K562 (cell line): ENCODE results near the gene ZNF451. TPM values are rescaled to one million over a fixed set of nuclear protein-coding genes. Genes with fewer than 3 reads are reported as not detected.

Experiments
- ADNP ChIP-seq: fragments of 200-800 bp; sonication (Bioruptor generic); IDR thresholded peaks from 2 replicates; pipeline ENCODE4 v1.6.1; 2016; ENCODE audit warnings: missing genetic modification characterization, missing compliant biosample characterization
- CBX3 ChIP-seq, 2 experiments: IDR thresholded peaks; 1 replicate in 1 of 2; 2 replicates in 1 of 2; pipeline ENCODE4 v1.6.1; 2012; ENCODE audit warnings: inconsistent platforms in 2 of 2, low read length in 2 of 2, borderline replicate concordance in 1 of 2, control low read depth in 1 of 2
- DDX20 ChIP-seq: fragments of 450-650 bp; IDR thresholded peaks from 2 replicates; pipeline ENCODE4 v1.6.1; 2016; ENCODE audit warnings: missing genetic modification characterization, low read depth, mild to moderate bottlenecking, missing compliant biosample characterization, moderate library complexity
- FIP1L1 ChIP-seq: fragments of 200-400 bp; formaldehyde crosslinking; IDR thresholded peaks from 2 replicates; pipeline ENCODE4 v1.6.1; 2018; ENCODE audit warnings: mild to moderate bottlenecking, low read depth, low read length; ENCODE audit not compliant: poor library complexity, severe bottlenecking
- FOXP1 ChIP-seq: sonication (generic); formaldehyde crosslinking; IDR thresholded peaks from 2 replicates; pipeline ENCODE4 v1.8.0; 2022; ENCODE audit warnings: mild to moderate bottlenecking, missing genetic modification reagents
- GATA2 ChIP-seq: sonication (generic); formaldehyde crosslinking; IDR thresholded peaks from 2 replicates; pipeline ENCODE4 v1.4.0; 2020; ENCODE audit warnings: mild to moderate bottlenecking, missing genetic modification reagents
- HNRNPK ChIP-seq: fragments of 200-400 bp; formaldehyde crosslinking; IDR thresholded peaks from one replicate; pipeline ENCODE4 v1.6.1; 2018; ENCODE audit warnings: mild to moderate bottlenecking, low read depth, low read length; ENCODE audit not compliant: poor library complexity, severe bottlenecking
- KLF10 ChIP-seq: fragments of 250-450 bp; sonication (Bioruptor Pico); IDR thresholded peaks from 2 replicates; pipeline ENCODE4 v1.6.1; 2021; ENCODE audit warnings: matching md5 sums
- KLF16 ChIP-seq: IDR thresholded peaks from 2 replicates; pipeline ENCODE4 v1.6.1; 2016; ENCODE audit warnings: antibody characterized with exemption
- MCM7 ChIP-seq, 2 experiments: fragments of 450-650 bp; IDR thresholded peaks; 2 replicates each; pipeline ENCODE4 v1.6.1; 2016 to 2018
- MYC ChIP-seq, 2 experiments: fragments of 250-450 bp in 1 of 2; sonication (Bioruptor Pico) in 1 of 2; IDR thresholded peaks; 2 replicates each; pipeline versions ENCODE4 v1.5.1 to v1.6.1; 2012 to 2021; ENCODE audit warnings: low read depth in 2 of 2, borderline replicate concordance in 1 of 2, improper control_type of control experiment in 1 of 2, low read length in 1 of 2, mild to moderate bottlenecking in 1 of 2, moderate library complexity in 1 of 2
- NFATC3 ChIP-seq: fragments of 450-650 bp; IDR thresholded peaks from 2 replicates; pipeline ENCODE4 v1.6.1; 2017; ENCODE audit warnings: mild to moderate bottlenecking
- NR4A1 ChIP-seq, 2 experiments: fragments of 250-450 bp in 1 of 2; fragments of 450-650 bp in 1 of 2; sonication (Bioruptor Pico) in 1 of 2; IDR thresholded peaks; 2 replicates each; pipeline versions ENCODE4 v1.4.0 to v1.6.1; 2016 to 2020; ENCODE audit warnings: mild to moderate bottlenecking in 2 of 2, missing compliant biosample characterization in 1 of 2, missing genetic modification characterization in 1 of 2, moderate library complexity in 1 of 2
- PYGO2 ChIP-seq: fragments of 450-650 bp; IDR thresholded peaks from 2 replicates; pipeline ENCODE4 v1.6.1; 2016; ENCODE audit warnings: mild to moderate bottlenecking, missing genetic modification characterization, moderate library complexity, missing compliant biosample characterization
- TAF9B ChIP-seq: fragments of 450-650 bp; IDR thresholded peaks from 2 replicates; pipeline ENCODE4 v1.6.1; 2018; ENCODE audit warnings: mild to moderate bottlenecking; ENCODE audit not compliant: partially characterized antibody
- TBP ChIP-seq: optimal IDR thresholded peaks from 2 replicates; pipeline ENCODE3; 2011; ENCODE audit warnings: low read depth, low read length, improper control_type of control experiment
- TRIM28 ChIP-seq: fragments of 450-650 bp; IDR thresholded peaks from 2 replicates; pipeline ENCODE4 v1.6.1; 2017
- U2AF2 ChIP-seq: fragments of 200-400 bp; formaldehyde crosslinking; optimal IDR thresholded peaks from 2 replicates; pipeline ENCODE3; 2017; ENCODE audit warnings: low read depth, mild to moderate bottlenecking, low read length
- ZC3H11A ChIP-seq: IDR thresholded peaks from 2 replicates; pipeline ENCODE4 v1.6.1; 2012; ENCODE audit warnings: low read depth, low read length, improper control_type of control experiment
- ZFP1 ChIP-seq: fragments of 450-650 bp; formaldehyde crosslinking; IDR thresholded peaks from 2 replicates; pipeline ENCODE4 v1.4.0; 2020; ENCODE audit warnings: mild to moderate bottlenecking, mixed read lengths
- ZNF212 ChIP-seq: fragments of 450-650 bp; formaldehyde crosslinking; IDR thresholded peaks from 2 replicates; pipeline ENCODE4 v1.4.0; 2020; ENCODE audit warnings: mild to moderate bottlenecking
- ZNF436 ChIP-seq: fragments of 250-450, 450-650 bp; sonication (Bioruptor Pico); formaldehyde crosslinking; IDR thresholded peaks from 2 replicates; pipeline ENCODE4 v1.7.0; 2020; ENCODE audit warnings: mild to moderate bottlenecking
- ZNF444 ChIP-seq: fragments of 250-450 bp; sonication (Bioruptor Pico); IDR thresholded peaks from 2 replicates; pipeline ENCODE4 v1.4.0; 2020; ENCODE audit warnings: mild to moderate bottlenecking, moderate library complexity
- ZNF766 ChIP-seq: fragments of 200-800 bp; sonication (Bioruptor generic); conservative IDR thresholded peaks from 2 replicates; pipeline ENCODE4 v1.6.1; 2016; ENCODE audit warnings: missing genetic modification characterization, missing compliant biosample characterization
- polyA plus RNA-seq, 8 experiments: library from polyadenylated mRNA; depleted of rRNA in 4 of 8; stranded (reverse) in 5 of 8; unstranded in 3 of 8; fragments of >200 nt; fragmentation: Nextera tagmentation in 2 of 8; fragmentation: Illumina TruSeq in 1 of 8; extraction: Ambion mirVana in 2 of 8; extraction: Trizol in 1 of 8; gene quantifications; 2 replicates each; pipeline versions ENCODE4 v1.2.1 to v1.2.3, GENCODE V29; 2011 to 2014; ENCODE audit warnings: inconsistent platforms in 1 of 8, missing spikeins in 1 of 8
- total RNA-seq, 7 experiments: library from RNA; depleted of rRNA in 6 of 7; stranded (reverse); fragments of >200 nt in 6 of 7; fragmentation: Illumina TruSeq in 2 of 7; extraction: Trizol in 2 of 7; gene quantifications; 2 replicates each; pipeline versions ENCODE4 v1.2.1 to v1.2.3, GENCODE V29; 2011 to 2021; ENCODE audit warnings: low replicate concordance in 1 of 7
- TF ChIP-seq, protein P1 (sequence below): fragments of 250-450 bp; sonication (Bioruptor Pico); IDR thresholded peaks from 2 replicates; pipeline ENCODE4 v1.8.0; 2022; ENCODE audit warnings: inconsistent platforms
- TF ChIP-seq, protein P2 (sequence below): conservative IDR thresholded peaks from 2 replicates; pipeline ENCODE4 v1.6.1; 2011; ENCODE audit warnings: low read depth, mild to moderate bottlenecking, low read length; ENCODE audit not compliant: control insufficient read depth

Gene ZNF451
- total and polyA plus RNA-seq, 9 of the 15 experiments (the other 6 are each of a cell fraction or from before 2014, with no cell fraction given): 16.1 to 74.3 (median 38.3) TPM

DNA sequence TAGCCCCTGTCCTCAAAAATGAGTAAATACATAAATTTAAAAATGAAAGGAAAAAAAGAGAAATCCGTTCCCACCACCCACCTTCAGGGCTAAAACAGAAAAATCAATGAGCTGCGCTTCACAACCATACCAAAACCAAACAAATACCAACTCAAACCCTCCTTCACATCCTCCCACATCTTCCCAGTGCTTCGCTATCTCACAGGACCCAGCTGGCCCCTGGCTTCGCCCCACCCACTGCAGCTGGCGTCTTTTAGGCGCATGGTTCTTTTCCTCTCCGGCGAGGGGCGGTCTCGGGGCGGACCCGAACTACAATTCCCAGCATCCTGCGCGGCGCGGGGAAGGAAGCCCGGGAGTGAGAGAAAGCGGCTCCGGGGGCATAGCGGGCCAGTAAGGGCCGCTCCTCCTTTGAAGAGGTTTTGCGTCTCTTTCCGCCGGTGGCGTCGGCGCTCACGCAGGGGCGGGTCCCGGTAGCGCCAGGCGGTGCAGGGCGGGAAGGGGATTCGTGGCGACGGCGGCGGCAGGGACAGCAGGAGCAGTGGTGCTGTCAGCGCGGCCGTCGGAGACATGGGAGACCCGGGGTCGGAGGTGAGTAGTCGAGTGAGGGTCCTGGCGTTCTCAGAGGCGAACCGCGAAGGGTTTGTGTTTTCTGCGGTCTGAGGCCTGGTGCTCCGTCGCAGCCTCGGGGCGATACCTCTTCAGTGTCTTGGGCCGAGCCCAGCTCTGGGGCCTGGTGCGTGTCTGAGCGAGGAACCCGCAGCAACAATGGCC, at the start of gene ZNF451 (continued):
- peak; percentile 42; the same call in 1 of the 2 replicates for TF ChIP-seq TRIM28
- TF ChIP-seq ZNF444: no peak
- TF ChIP-seq TAF9B: peak; percentile 96
- TF ChIP-seq NFATC3: peak; percentile 52; the same call in 1 of the 2 replicates
- TF ChIP-seq TBP: peak; percentile 74
- peak in 1 of 2 experiments; percentile 10; a peak in 1 of 4 replicates for TF ChIP-seq MCM7 (IDR thresholded peaks at IDR 0.05)
- no peak for TF ChIP-seq FIP1L1
- TF ChIP-seq ZNF436 (CRISPR knock-in tag): no peak
- TF ChIP-seq FOXP1: peak; percentile 66; the same call in 1 of the 2 replicates
- TF ChIP-seq DDX20 (tag): no peak
- TF ChIP-seq, protein P1, sequence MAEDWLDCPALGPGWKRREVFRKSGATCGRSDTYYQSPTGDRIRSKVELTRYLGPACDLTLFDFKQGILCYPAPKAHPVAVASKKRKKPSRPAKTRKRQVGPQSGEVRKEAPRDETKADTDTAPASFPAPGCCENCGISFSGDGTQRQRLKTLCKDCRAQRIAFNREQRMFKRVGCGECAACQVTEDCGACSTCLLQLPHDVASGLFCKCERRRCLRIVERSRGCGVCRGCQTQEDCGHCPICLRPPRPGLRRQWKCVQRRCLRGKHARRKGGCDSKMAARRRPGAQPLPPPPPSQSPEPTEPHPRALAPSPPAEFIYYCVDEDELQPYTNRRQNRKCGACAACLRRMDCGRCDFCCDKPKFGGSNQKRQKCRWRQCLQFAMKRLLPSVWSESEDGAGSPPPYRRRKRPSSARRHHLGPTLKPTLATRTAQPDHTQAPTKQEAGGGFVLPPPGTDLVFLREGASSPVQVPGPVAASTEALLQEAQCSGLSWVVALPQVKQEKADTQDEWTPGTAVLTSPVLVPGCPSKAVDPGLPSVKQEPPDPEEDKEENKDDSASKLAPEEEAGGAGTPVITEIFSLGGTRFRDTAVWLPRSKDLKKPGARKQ (CRISPR knock-in tag): no peak
- TF ChIP-seq ZC3H11A: no peak
- TF ChIP-seq ZNF766 (CRISPR knock-in tag): peak; percentile 85
- no peak for TF ChIP-seq ZFP1 (CRISPR knock-in tag)
- no peak for TF ChIP-seq NR4A1 (CRISPR knock-in tag; IDR thresholded peaks at IDR 0.05)
- 0 out of 2 replicates have a peak, but pooled peaks have one; percentile 29 for TF ChIP-seq NR4A1 (tag; IDR thresholded peaks at IDR 0.05)
- TF ChIP-seq, protein P2, sequence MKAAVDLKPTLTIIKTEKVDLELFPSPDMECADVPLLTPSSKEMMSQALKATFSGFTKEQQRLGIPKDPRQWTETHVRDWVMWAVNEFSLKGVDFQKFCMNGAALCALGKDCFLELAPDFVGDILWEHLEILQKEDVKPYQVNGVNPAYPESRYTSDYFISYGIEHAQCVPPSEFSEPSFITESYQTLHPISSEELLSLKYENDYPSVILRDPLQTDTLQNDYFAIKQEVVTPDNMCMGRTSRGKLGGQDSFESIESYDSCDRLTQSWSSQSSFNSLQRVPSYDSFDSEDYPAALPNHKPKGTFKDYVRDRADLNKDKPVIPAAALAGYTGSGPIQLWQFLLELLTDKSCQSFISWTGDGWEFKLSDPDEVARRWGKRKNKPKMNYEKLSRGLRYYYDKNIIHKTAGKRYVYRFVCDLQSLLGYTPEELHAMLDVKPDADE: peak; percentile 89
- TF ChIP-seq U2AF2: no peak
- no peak for TF ChIP-seq HNRNPK
- no peak for TF ChIP-seq PYGO2 (tag)
- TF ChIP-seq KLF10 (CRISPR knock-in tag): no peak
- TF ChIP-seq ADNP (tag): no peak
- TF ChIP-seq KLF16: peak; percentile 96
- TF ChIP-seq CBX3 (IDR thresholded peaks at IDR 0.05; ENCODE audit: borderline replicate concordance in 1 of 2, low read length in 2 of 2): no peak
- TF ChIP-seq MYC (IDR thresholded peaks at IDR 0.05; ENCODE audit: low read depth, low read length): peak; percentile 76
- TF ChIP-seq MYC (CRISPR knock-in tag; IDR thresholded peaks at IDR 0.05; ENCODE audit: borderline replicate concordance, low read depth): no peak
- TF ChIP-seq GATA2 (CRISPR knock-in tag): peak; percentile 95
- TF ChIP-seq ZNF212 (CRISPR knock-in tag): no peak
